Breast epithelium (tissue), 4 donors: ENCODE results near the gene CD28. TPM values are rescaled to one million over a fixed set of nuclear protein-coding genes. Genes with fewer than 3 reads are reported as not detected.

ENCODE experiments used
- DNase-seq, 2 donors: peaks; one replicate each; pipeline ENCODE4 v3.0.0-alpha.2; 2019; ENCODE audit warnings: low spot score in 2 of 2
- H3K27ac ChIP-seq, 2 donors: fragments of 200-600 bp; sonication (generic) in 1 of 2; one replicate each; pipeline ENCODE4 v1.5.1; 2016 to 2019; ENCODE audit warnings: mild to moderate bottlenecking in 1 of 2
- H3K27me3 ChIP-seq, 2 donors: fragments of 200-600 bp; sonication (generic) in 1 of 2; one replicate each; pipeline versions ENCODE4 v1.5.1 to v1.6.0; 2017 to 2019; ENCODE audit warnings: control low read depth in 1 of 2, mild to moderate bottlenecking in 1 of 2
- H3K36me3 ChIP-seq: fragments of 200-600 bp; one replicate; pipeline ENCODE4 v1.5.1; 2019
- H3K4me1 ChIP-seq, 2 donors: fragments of 200-600 bp; sonication (generic); one replicate each; pipeline ENCODE4 v1.5.1; 2016 to 2019; ENCODE audit warnings: control low read depth in 1 of 2
- H3K4me3 ChIP-seq, 3 donors: fragments of 200-600 bp; sonication (generic); 1 replicate in 2 of 3; 2 replicates in 1 of 3; pipeline ENCODE4 v1.5.1; 2016 to 2019; ENCODE audit warnings: mild to moderate bottlenecking in 3 of 3, moderate library complexity in 2 of 3
- H3K9me3 ChIP-seq, 2 donors: fragments of 200-600 bp; sonication (generic) in 1 of 2; one replicate each; pipeline ENCODE4 v1.5.1; 2016 to 2019; ENCODE audit warnings: control low read depth in 1 of 2
- CTCF ChIP-seq, 3 donors: fragments of 450-650 bp; IDR thresholded peaks; one replicate each; pipeline ENCODE4 v1.5.1; 2016 to 2017; ENCODE audit warnings: antibody characterized with exemption in 3 of 3, mild to moderate bottlenecking in 3 of 3, moderate library complexity in 3 of 3
- POLR2A ChIP-seq: fragments of 450-650 bp; IDR thresholded peaks from one replicate; pipeline ENCODE4 v1.6.1; 2016; ENCODE audit warnings: antibody characterized with exemption, mild to moderate bottlenecking, moderate library complexity
- POLR2AphosphoS5 ChIP-seq, 3 donors: sonication (generic); formaldehyde crosslinking; IDR thresholded peaks; one replicate each; pipeline ENCODE4 v1.6.1; 2017; ENCODE audit warnings: antibody characterized with exemption in 3 of 3
- intact Hi-C: fragments of 100-400 bp; cut with DNase I; formaldehyde crosslinking; loops from one replicate; pipeline ENCODE4 v1.15.1; 2023; ENCODE audit warnings: low total_unique reads
- total RNA-seq, 3 donors: library from RNA; depleted of rRNA; stranded (reverse); fragments of >200 nt; gene quantifications; one replicate each; pipeline ENCODE4 v1.1.0, GENCODE V29; 2016

Gene CD28
- total RNA-seq, 3 donors from 2014 or later, result 2.2 to 4.2 (median 2.9) TPM

- no peaks in the 10 kb centered on the region for H3K27me3 ChIP-seq
- no peak overlapping the region for H3K4me3 ChIP-seq
Observed at GRCh38 chr2:203685081-203685621, 21.3 kb upstream of the CD28 start.

GRCh38 chr2:203685789-203686420 lies 20.5 kb upstream of the CD28 start:
- peak overlapping the region; percentile 81 to 91 for H3K27ac ChIP-seq
- no peak for DNase-seq
- no peaks in the 10 kb centered on the region for H3K27me3 ChIP-seq
- peaks cover 11 to 18% of the 10 kb centered on the region in 2 donors for H3K4me1 ChIP-seq
- no peaks in the 10 kb centered on the region for H3K9me3 ChIP-seq
- H3K36me3 ChIP-seq, result no peaks in the 10 kb centered on the region
- no peak overlapping the region for H3K4me3 ChIP-seq
- TF ChIP-seq POLR2A, result no peak
- TF ChIP-seq POLR2AphosphoS5 (IDR thresholded peaks at IDR 0.05), result no peak
- TF ChIP-seq CTCF (IDR thresholded peaks at IDR 0.05), result no peak
- intact Hi-C loops, result no loop called here

More at GRCh38 chr2:203685081-203685621, 21.3 kb upstream of the CD28 start:
- Histone ChIP-seq H3K36me3 (no peaks in the 10 kb centered on the region), H3K27ac (peak overlapping the region; percentile 81 to 91), H3K4me1 (peaks cover 11 to 18% of the 10 kb centered on the region in 2 donors), H3K9me3 (no peaks in the 10 kb centered on the region)
- TF ChIP-seq CTCF (IDR thresholded peaks at IDR 0.05) (no peak), POLR2AphosphoS5 (IDR thresholded peaks at IDR 0.05) (peak in 1 of 3 donors; percentile 47)
- no peak for DNase-seq
- intact Hi-C loops, result no loop called here

DNA sequence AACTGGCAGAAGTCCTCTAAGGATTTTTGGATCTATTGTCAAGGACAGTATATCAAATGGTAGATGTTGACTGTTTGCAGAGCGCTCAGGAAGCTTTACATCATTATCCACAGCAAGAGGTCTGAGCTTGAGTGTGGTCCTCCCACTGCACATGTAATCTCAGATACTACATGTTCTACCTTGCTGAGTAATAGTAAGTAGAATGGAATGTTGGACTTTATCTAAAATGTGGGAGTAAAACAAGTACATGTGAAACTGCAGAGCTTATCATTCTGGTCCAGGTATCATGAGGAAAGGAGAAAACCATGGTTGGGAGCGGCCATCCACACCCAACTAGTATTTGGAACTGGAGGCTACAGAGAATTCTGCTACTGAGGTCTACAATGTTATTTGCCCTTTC lies 19.3 kb upstream of the CD28 start:
- Histone ChIP-seq H3K36me3 (no peaks in the 10 kb centered on the region), H3K9me3 (no peaks in the 10 kb centered on the region), H3K4me1 (peaks cover 11 to 12% of the 10 kb centered on the region in 2 donors), H3K27ac (no peak overlapping the region), H3K4me3 (no peak overlapping the region), H3K27me3 (no peaks in the 10 kb centered on the region)
- intact Hi-C loops, result no loop called here
- no peak for DNase-seq
- TF ChIP-seq CTCF (IDR thresholded peaks at IDR 0.05), result no peak
- TF ChIP-seq POLR2AphosphoS5 (IDR thresholded peaks at IDR 0.05), result no peak
- no peak for TF ChIP-seq POLR2A

DNA sequence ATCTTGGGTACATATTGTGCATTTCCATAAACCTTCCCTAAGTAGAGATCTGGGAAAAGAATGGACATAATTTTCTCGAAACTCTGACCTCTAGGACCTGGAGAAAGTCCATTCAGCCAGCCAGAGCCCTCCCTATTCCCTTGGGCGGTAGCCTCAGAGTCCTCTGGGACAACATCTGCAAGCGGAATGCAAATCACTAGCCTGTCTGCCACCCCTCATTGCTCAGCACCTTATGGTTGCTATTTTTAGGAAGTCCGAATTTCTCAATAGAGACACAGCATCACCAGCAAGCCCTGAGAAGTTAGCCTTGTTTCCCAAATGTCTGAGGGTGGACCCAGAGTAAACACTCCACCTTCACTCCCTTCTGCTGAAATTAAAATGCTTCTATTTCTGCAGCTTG lies 17.6 kb upstream of the CD28 start:
- H3K9me3 ChIP-seq, result no peaks in the 10 kb centered on the region
- H3K4me1 ChIP-seq, result peaks cover 5 to 8% of the 10 kb centered on the region in 2 donors
- no peak overlapping the region for H3K4me3 ChIP-seq
- peak overlapping the region; percentile 42 to 62 for H3K27ac ChIP-seq
- H3K36me3 ChIP-seq, result no peaks in the 10 kb centered on the region
- no peaks in the 10 kb centered on the region for H3K27me3 ChIP-seq
- TF ChIP-seq POLR2AphosphoS5 (IDR thresholded peaks at IDR 0.05), result peak; percentile 18 to 79 (median 18)
- no peak for TF ChIP-seq POLR2A
- no peak for TF ChIP-seq CTCF (IDR thresholded peaks at IDR 0.05)
- intact Hi-C loops, result no loop called here
- no peak for DNase-seq

DNA sequence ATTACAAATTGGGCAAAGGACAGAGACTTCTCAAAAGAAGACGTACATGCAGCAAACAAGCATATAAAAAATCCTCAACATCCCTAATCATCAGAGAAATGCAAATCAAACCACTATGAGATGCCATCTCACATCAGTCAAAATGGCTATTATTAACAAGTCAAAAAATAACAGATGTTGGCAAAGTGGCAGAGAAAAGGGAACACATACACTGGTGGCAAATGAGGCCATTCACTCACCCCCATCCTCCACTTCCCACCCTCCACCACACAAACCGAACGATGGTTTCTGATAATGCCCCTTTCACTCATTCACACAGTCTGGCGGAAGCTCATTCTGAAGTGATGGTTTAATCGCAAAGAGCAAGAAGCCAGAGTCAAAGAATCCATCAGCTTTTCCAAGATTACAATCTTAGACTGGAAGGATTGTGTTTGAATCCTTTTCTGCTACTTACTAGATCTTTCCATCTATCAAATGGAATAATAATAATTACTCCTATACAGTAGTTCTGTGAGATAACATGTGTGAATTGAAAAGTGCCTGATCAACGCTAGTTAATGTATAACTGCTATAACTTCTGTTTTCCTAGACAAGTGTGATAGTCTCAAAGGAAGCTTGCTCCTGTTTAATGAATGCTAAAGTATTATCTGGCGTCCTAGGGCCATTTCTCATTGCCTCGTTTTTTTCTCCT lies 16.9 kb upstream of the CD28 start:
- Histone ChIP-seq H3K4me1 (peaks cover 4 to 6% of the 10 kb centered on the region in 2 donors), H3K27ac (peak overlapping the region in 1 of 2 donors; percentile 6)

More for the DNA sequence above, 16.9 kb upstream of the CD28 start:
- Histone ChIP-seq H3K4me3 (no peak overlapping the region), H3K36me3 (no peaks in the 10 kb centered on the region), H3K27me3 (no peaks in the 10 kb centered on the region), H3K9me3 (no peaks in the 10 kb centered on the region)
- intact Hi-C loops, result no loop called here
- TF ChIP-seq POLR2AphosphoS5 (IDR thresholded peaks at IDR 0.05), result no peak
- no peak for TF ChIP-seq POLR2A
- no peak for TF ChIP-seq CTCF (IDR thresholded peaks at IDR 0.05)
- DNase-seq, result no peak
